ENCODE data around the gene GBX1. TPM values are rescaled to one million over a fixed set of nuclear protein-coding genes. Genes with fewer than 3 reads are reported as not detected.

GBX1 gene
- total RNA-seq, 4 donors from 2014 or later, result not detected

DNA sequence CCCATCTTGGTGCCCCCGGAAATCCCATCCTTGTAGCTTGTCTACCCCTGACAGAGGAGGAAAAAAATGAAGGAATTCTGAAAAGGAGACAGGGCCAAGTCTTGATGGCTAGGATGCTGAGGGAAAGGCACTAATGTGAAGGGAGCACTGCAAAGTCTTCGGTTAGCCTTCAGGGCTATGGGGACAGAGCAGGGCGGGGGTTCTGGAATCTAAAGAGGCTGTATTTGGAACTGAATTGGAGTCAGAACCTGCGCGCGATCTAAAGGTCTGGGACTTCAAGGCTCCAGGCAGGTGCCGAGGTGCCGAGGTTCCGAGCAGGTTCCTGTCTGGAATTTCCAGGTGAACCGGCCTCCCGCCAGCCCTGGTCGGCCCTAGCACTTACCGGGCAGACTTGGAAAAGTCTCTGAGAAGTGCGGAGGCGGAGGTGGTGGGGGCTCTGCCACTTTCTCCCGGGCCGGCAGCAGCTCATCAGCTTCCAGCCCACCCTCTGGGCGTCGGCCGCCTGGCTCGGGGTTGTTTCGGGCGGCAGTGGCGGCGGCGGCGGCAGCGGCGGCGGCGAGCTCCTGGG is 781 bp downstream of the GBX1 start:
- Histone ChIP-seq H3K27me3 (peaks cover 67% of the 10 kb centered on the region), H3K4me1 (peaks cover 17% of the 10 kb centered on the region), H3K4me3 (peak overlapping the region; percentile 58), H3K27ac (no peak overlapping the region), H3K9me3 (no peaks in the 10 kb centered on the region), H3K36me3 (no peaks in the 10 kb centered on the region)
- no peak for DNase-seq (ENCODE audit: low spot score in 2 of 2)
- TF ChIP-seq, protein P1, sequence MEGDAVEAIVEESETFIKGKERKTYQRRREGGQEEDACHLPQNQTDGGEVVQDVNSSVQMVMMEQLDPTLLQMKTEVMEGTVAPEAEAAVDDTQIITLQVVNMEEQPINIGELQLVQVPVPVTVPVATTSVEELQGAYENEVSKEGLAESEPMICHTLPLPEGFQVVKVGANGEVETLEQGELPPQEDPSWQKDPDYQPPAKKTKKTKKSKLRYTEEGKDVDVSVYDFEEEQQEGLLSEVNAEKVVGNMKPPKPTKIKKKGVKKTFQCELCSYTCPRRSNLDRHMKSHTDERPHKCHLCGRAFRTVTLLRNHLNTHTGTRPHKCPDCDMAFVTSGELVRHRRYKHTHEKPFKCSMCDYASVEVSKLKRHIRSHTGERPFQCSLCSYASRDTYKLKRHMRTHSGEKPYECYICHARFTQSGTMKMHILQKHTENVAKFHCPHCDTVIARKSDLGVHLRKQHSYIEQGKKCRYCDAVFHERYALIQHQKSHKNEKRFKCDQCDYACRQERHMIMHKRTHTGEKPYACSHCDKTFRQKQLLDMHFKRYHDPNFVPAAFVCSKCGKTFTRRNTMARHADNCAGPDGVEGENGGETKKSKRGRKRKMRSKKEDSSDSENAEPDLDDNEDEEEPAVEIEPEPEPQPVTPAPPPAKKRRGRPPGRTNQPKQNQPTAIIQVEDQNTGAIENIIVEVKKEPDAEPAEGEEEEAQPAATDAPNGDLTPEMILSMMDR (IDR thresholded peaks at IDR 0.05), result no peak
- TF ChIP-seq POLR2A (IDR thresholded peaks at IDR 0.05) (no peak), POLR2AphosphoS5 (IDR thresholded peaks at IDR 0.05) (no peak), EP300 (IDR thresholded peaks at IDR 0.05) (no peak)
- 30% methylated on average over 12 of the region's 31 CpGs for WGBS

DNA sequence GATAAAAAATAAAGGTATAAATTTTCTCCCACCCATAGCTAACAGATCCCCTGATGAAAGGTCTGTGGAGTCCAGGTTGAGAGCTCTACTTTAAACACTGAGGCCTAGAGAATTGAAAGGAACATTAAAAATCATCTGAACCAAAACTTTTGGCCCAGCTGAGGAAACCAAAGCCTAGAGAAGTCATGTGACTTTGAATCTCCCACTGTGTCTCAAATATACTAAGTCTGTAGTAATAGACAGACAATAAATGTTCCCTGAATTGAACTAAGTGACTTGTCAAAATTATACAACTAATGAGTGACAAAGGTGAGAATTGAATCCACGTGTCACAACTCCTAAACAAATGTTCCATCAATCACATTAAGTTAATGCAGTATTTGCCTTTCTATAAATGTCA is 5.7 kb downstream of the GBX1 start:
- DNase-seq (ENCODE audit: low spot score in 2 of 2), result no peak
- WGBS, result 86% methylated on average over 1 of the region's 1 CpG
- Histone ChIP-seq H3K27ac (no peak overlapping the region), H3K36me3 (no peaks in the 10 kb centered on the region), H3K4me1 (peaks cover 2% of the 10 kb centered on the region), H3K27me3 (peaks cover 33% of the 10 kb centered on the region), H3K4me3 (no peak overlapping the region), H3K9me3 (no peaks in the 10 kb centered on the region)
- TF ChIP-seq POLR2AphosphoS5 (IDR thresholded peaks at IDR 0.05) (no peak), EP300 (IDR thresholded peaks at IDR 0.05) (no peak), POLR2A (IDR thresholded peaks at IDR 0.05) (no peak)
- TF ChIP-seq, protein P1 (IDR thresholded peaks at IDR 0.05), result no peak

DNA sequence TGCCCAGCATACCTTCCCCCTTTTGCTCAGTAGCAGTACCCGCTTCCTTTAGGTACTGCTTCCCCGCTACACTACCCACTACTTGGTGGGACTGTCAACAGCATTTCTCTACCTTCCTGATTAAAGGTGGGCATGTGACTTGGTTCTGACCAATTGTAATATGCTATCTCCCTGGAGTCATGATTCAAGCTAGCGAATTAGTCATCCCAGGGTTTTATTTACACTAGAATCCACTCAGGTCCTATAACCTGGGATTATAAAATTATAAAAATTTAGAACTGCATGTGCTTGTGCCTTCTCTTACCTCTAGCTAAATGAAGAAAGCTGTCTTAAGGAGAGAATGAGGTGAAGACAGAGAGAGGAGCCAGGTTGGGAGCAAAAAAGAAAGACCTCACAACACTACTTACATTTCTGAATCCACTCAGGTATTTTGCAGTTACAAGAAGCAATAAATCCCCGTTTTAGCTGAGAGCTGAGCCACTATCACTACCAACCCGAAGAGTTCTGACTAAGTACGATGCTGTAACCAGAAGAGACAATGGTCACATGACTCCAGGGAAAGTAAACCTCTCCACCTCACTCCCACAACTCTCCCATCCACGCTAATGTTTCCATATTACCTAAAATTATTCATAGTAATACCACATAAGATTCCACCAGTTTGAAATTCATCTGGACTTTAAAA is 9.7 kb downstream of the GBX1 start:
- no peak for DNase-seq (ENCODE audit: low spot score in 2 of 2)
- 74% methylated on average over 7 of the region's 7 CpGs for WGBS
- Histone ChIP-seq H3K27ac (no peak overlapping the region), H3K4me3 (no peak overlapping the region), H3K4me1 (no peaks in the 10 kb centered on the region), H3K27me3 (peaks cover 11% of the 10 kb centered on the region), H3K36me3 (no peaks in the 10 kb centered on the region), H3K9me3 (no peaks in the 10 kb centered on the region)
- TF ChIP-seq, protein P1 (IDR thresholded peaks at IDR 0.05), result no peak
- no peak for TF ChIP-seq POLR2AphosphoS5 (IDR thresholded peaks at IDR 0.05)
- TF ChIP-seq EP300 (IDR thresholded peaks at IDR 0.05), result no peak
- TF ChIP-seq POLR2A (IDR thresholded peaks at IDR 0.05), result no peak

DNA sequence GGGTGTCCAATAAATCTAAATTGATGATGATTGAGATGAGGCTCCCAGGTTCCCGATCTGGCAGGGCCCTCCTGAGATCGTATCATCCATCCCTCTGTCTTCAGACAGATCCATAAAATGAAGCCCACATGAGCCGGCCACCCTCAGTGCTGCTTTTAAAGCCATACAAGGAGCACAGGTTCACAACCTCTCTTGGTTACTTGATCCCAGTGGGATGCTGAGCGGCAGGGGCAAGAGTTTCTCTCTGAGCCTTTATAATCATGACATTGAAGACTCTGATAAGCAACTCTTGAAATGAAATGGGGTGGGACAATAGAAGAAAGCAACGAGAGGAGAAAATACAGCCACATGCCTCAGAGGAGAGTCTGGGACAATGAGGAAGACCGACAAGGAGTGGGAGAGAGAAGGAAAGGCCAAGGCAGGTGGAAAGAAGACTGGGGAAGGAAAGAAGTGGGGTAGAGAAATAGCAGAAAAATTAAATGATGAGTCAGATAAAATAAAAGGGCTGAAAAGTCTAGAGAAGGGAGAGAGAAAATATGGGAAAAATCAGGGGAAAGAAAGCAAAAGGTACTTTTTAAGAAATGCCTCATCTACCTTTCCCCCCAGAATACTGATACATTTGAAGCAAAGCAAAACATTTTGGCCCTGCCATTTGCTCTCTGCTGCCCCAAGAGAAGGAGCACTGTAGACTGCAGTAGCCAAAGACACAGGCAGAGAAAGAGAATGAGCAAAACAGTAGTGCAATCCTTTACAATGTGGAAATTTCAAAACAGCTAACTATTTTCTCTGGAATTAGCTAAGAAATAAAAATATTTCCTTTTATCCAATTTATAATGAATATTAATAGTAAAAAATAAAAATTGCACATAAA is 14.6 kb downstream of the GBX1 start:
- H3K36me3 ChIP-seq, result no peaks in the 10 kb centered on the region
- H3K27me3 ChIP-seq, result peaks cover 28% of the 10 kb centered on the region
- H3K4me3 ChIP-seq, result no peak overlapping the region
- TF ChIP-seq POLR2A (IDR thresholded peaks at IDR 0.05) (no peak), EP300 (IDR thresholded peaks at IDR 0.05) (no peak)
- TF ChIP-seq, protein P1 (IDR thresholded peaks at IDR 0.05), result no peak
- H3K27ac ChIP-seq, result no peak overlapping the region
- DNase-seq (ENCODE audit: low spot score in 2 of 2), result no peak
- WGBS, result 60% methylated on average over 6 of the region's 6 CpGs
- H3K9me3 ChIP-seq, result no peaks in the 10 kb centered on the region
- H3K4me1 ChIP-seq, result peaks cover 7% of the 10 kb centered on the region

DNA sequence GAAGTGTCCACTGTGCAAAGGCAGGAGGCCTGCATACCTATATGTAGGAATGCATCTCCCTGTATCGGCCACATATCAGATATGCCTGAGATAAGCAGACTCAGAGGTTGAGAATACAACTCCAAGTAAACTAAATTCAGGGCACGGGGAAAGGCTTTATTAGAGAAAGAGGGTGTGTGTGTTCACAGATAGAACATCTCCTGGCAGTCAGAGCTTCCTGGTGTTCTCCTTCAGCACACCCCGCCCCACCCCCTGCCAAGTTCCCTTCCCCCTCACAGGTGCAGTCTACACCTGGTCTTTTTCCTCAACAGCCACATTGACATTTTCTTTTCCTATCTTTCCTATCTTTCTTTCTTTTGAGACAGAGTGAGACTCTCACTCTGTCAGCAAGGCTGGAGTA is 17.1 kb downstream of the GBX1 start:
- Histone ChIP-seq H3K9me3 (no peaks in the 10 kb centered on the region), H3K4me3 (no peak overlapping the region), H3K4me1 (peaks cover 7% of the 10 kb centered on the region), H3K27ac (no peak overlapping the region), H3K27me3 (peaks cover 26% of the 10 kb centered on the region), H3K36me3 (peaks cover 4% of the 10 kb centered on the region)
- TF ChIP-seq POLR2A (IDR thresholded peaks at IDR 0.05) (no peak), EP300 (IDR thresholded peaks at IDR 0.05) (no peak), POLR2AphosphoS5 (IDR thresholded peaks at IDR 0.05) (no peak)
- TF ChIP-seq, protein P1 (IDR thresholded peaks at IDR 0.05), result no peak
- no peak for DNase-seq (ENCODE audit: low spot score in 2 of 2)
- 46% methylated on average over 3 of the region's 3 CpGs for WGBS

Measured in suprapubic skin (tissue), 4 donors.